GM18499 (cell line): ENCODE measurements around the gene RFX4.

Experiments used
- ATAC-seq: cut with Tn5 transposase; IDR thresholded peaks from one replicate; pipeline ENCODE4 v1.9.1; 2021; ENCODE audit warnings: moderate number of reproducible peaks; ENCODE audit not compliant: insufficient read depth, unreplicated experiment

The RFX4 gene

GRCh38 chr12:106758349-106759110 is 175.7 kb downstream of the RFX4 start:
- no peak for ATAC-seq

- ATAC-seq = no peak
These were observed 176.9 kb downstream of the RFX4 start for GRCh38 chr12:106759526-106760183.

- ATAC-seq = peak; percentile 93
These were observed 177.4 kb downstream of the RFX4 start for GRCh38 chr12:106760184-106760531.

GRCh38 chr12:106764220-106764619 is 181.4 kb downstream of the RFX4 start:
- ATAC-seq = no peak

GRCh38 chr12:106764738-106765137 is 181.9 kb downstream of the RFX4 start:
- ATAC-seq = no peak

- no peak for ATAC-seq
These were observed 183.6 kb downstream of the RFX4 start for GRCh38 chr12:106766393-106766826.

- no peak for ATAC-seq
These were observed 184.4 kb downstream of the RFX4 start for GRCh38 chr12:106767206-106767605.

- no peak for ATAC-seq
These were observed 185.4 kb downstream of the RFX4 start for GRCh38 chr12:106767954-106768822.

GRCh38 chr12:106769078-106769477 is 186.3 kb downstream of the RFX4 start:
- no peak for ATAC-seq

- ATAC-seq = no peak
These were observed 186.7 kb downstream of the RFX4 start for GRCh38 chr12:106769546-106769945.

GRCh38 chr12:106771425-106771824 is 188.6 kb downstream of the RFX4 start:
- ATAC-seq = no peak

GRCh38 chr12:106773286-106774004 is 190.6 kb downstream of the RFX4 start:
- no peak for ATAC-seq

GRCh38 chr12:106774005-106774807 is 191.4 kb downstream of the RFX4 start, which contains the start of gene RIC8B:
TSS of gene RIC8B (plus strand) at chr12:106774682. CDS start at chr12:106774746, 64 bp downstream.
- peak; percentile 56 for ATAC-seq

- ATAC-seq = no peak
These were observed 192.2 kb downstream of the RFX4 start for GRCh38 chr12:106774808-106775524.

- ATAC-seq = no peak
These were observed 194.1 kb downstream of the RFX4 start for GRCh38 chr12:106776897-106777296.

GRCh38 chr12:106780010-106780631 is 197.3 kb downstream of the RFX4 start:
- ATAC-seq = no peak

GRCh38 chr12:106782619-106783018 is 199.8 kb downstream of the RFX4 start:
- no peak for ATAC-seq

- ATAC-seq = no peak
These were observed 200.7 kb downstream of the RFX4 start for GRCh38 chr12:106783515-106783914.
